B cell (primary cell): Measurements from ENCODE around the gene MGAT1.
A peak's percentile ranks its signal among the peaks of the same experiment; 100 is the strongest.

ENCODE experiments used
- CTCF ChIP-seq: fragments of 200-600 bp; IDR thresholded peaks from one replicate; pipeline ENCODE4 v1.8.0; 2022; ENCODE audit warnings: antibody characterized with exemption, mild to moderate bottlenecking
- EZH2 ChIP-seq: IDR thresholded peaks from 2 replicates; pipeline ENCODE4 v1.6.1; 2012; ENCODE audit warnings: borderline replicate concordance, low read depth, mild to moderate bottlenecking, moderate library complexity, low read length; ENCODE audit not compliant: insufficient read depth, poor library complexity, severe bottlenecking

- TF ChIP-seq CTCF = peak; percentile 79
- no peak for TF ChIP-seq EZH2
Observed at GRCh38 chr5:180784497-180785097, 18.0 kb downstream of the MGAT1 start.
